HFF-Myc (cell line): ENCODE results near the gene TIAM1.

Experiments
- DNase-seq: peaks from one replicate; pipeline ENCODE4 v3.0.0-alpha.2; 2011; ENCODE audit warnings: low read depth; ENCODE audit errors: extremely low read depth
- H3K4me3 ChIP-seq: replicated peaks from 2 replicates; pipeline ENCODE4 v1.5.1; 2011; ENCODE audit warnings: low read depth, mild to moderate bottlenecking, control low read depth, low read length
- CTCF ChIP-seq: IDR thresholded peaks from 2 replicates; pipeline ENCODE4 v1.5.1; 2012; ENCODE audit warnings: mild to moderate bottlenecking, low read depth, low read length, control low read depth; ENCODE audit errors: missing control alignments

TIAM1 gene

GRCh38 chr21:31265366-31266013, 78.6 kb downstream of the TIAM1 start:
- no peak for DNase-seq
- no peak overlapping the region for H3K4me3 ChIP-seq
- TF ChIP-seq CTCF, result no peak

GRCh38 chr21:31264574-31264973, 79.5 kb downstream of the TIAM1 start:
- TF ChIP-seq CTCF, result no peak
- H3K4me3 ChIP-seq, result no peak overlapping the region
- no peak for DNase-seq

- H3K4me3 ChIP-seq, result no peak overlapping the region
- no peak for TF ChIP-seq CTCF
- no peak for DNase-seq
Observed at GRCh38 chr21:31262728-31263127, 81.3 kb downstream of the TIAM1 start.

GRCh38 chr21:31261759-31262158, 82.3 kb downstream of the TIAM1 start:
- H3K4me3 ChIP-seq, result no peak overlapping the region
- TF ChIP-seq CTCF, result no peak
- DNase-seq, result no peak

- no peak for DNase-seq
- no peak overlapping the region for H3K4me3 ChIP-seq
- TF ChIP-seq CTCF, result no peak
Observed at GRCh38 chr21:31260790-31261189, 83.3 kb downstream of the TIAM1 start.

- H3K4me3 ChIP-seq, result no peak overlapping the region
- no peak for DNase-seq
- TF ChIP-seq CTCF, result no peak
Observed at GRCh38 chr21:31258073-31258472, 86.0 kb downstream of the TIAM1 start.

- DNase-seq, result no peak
- no peak overlapping the region for H3K4me3 ChIP-seq
- TF ChIP-seq CTCF, result no peak
Observed at GRCh38 chr21:31257265-31257664, 86.8 kb downstream of the TIAM1 start.
